Measurements from ENCODE around the gene ANKH. TPM values are rescaled to one million over a fixed set of nuclear protein-coding genes. Genes with fewer than 3 reads are reported as not detected.

Gene ANKH
- total RNA-seq, 1 experiment from 2014 or later, result 16.9 TPM

GRCh38 chr5:14710313-14710994 is 161.1 kb downstream of the ANKH start (continued):
- TF ChIP-seq ZNF396 (CRISPR knock-in tag; IDR thresholded peaks at IDR 0.05; ENCODE audit: borderline replicate concordance), result no peak
- no peak for TF ChIP-seq SMAD4 (CRISPR knock-in tag; IDR thresholded peaks at IDR 0.05)
- no peak for TF ChIP-seq ZNF263 (CRISPR knock-in tag; IDR thresholded peaks at IDR 0.05; ENCODE audit: low read depth)
- no peak for TF ChIP-seq CREB1 (CRISPR knock-in tag; IDR thresholded peaks at IDR 0.05)
- no peak for TF ChIP-seq ZBTB43 (CRISPR knock-in tag; IDR thresholded peaks at IDR 0.05)
- TF ChIP-seq CDX4 (CRISPR knock-in tag; IDR thresholded peaks at IDR 0.05; ENCODE audit: borderline replicate concordance), result no peak
- no peak for TF ChIP-seq OVOL2 (CRISPR knock-in tag; IDR thresholded peaks at IDR 0.05; ENCODE audit: borderline replicate concordance)
- no peak for TF ChIP-seq KAT7 (CRISPR knock-in tag; IDR thresholded peaks at IDR 0.05; ENCODE audit: borderline replicate concordance)
- no peak for TF ChIP-seq ETV6 (CRISPR knock-in tag; IDR thresholded peaks at IDR 0.05)

- ATAC-seq (no peak), DNase-seq (ENCODE audit: low spot score) (no peak)
- CTCF ChIA-PET, result interaction anchor here (0.7 to 1.2 kb wide), 4 partner anchors 19 to 298 kb away, joined by 3 to 5 read pairs (median 3); no protein-coding TSS in a partner anchor
- peaks cover 48% of the 10 kb centered on the region for H3K36me3 Mint-ChIP-seq
- POLR2A ChIA-PET, result no interaction called here
- H3K9me3 Mint-ChIP-seq, result peaks cover 14% of the 10 kb centered on the region
- peak overlapping the region; percentile 74; the same call in 1 of the 2 replicates for H3K27ac Mint-ChIP-seq
- H3K4me3 Mint-ChIP-seq, result no peak overlapping the region
- no peaks in the 10 kb centered on the region for H3K4me1 Mint-ChIP-seq
- no peaks in the 10 kb centered on the region; the same call in 1 of the 2 replicates for H3K27me3 Mint-ChIP-seq (ENCODE audit: low read depth)
- TF ChIP-seq CDX4 (CRISPR knock-in tag; IDR thresholded peaks at IDR 0.05; ENCODE audit: borderline replicate concordance) (no peak), ZNF232 (CRISPR knock-in tag; IDR thresholded peaks at IDR 0.05) (no peak), MLX (CRISPR knock-in tag; IDR thresholded peaks at IDR 0.05) (no peak), ZNF219 (CRISPR knock-in tag; IDR thresholded peaks at IDR 0.05; ENCODE audit: borderline replicate concordance) (no peak), ARID4B (CRISPR knock-in tag; IDR thresholded peaks at IDR 0.05; ENCODE audit: borderline replicate concordance) (no peak), SOX15 (CRISPR knock-in tag; IDR thresholded peaks at IDR 0.05) (no peak), ZNF532 (CRISPR knock-in tag; IDR thresholded peaks at IDR 0.05; ENCODE audit: borderline replicate concordance) (no peak), GTF2I (CRISPR knock-in tag; conservative IDR thresholded peaks at IDR 0.05) (no peak), PRDM15 (CRISPR knock-in tag; IDR thresholded peaks at IDR 0.05) (no peak), KAT7 (CRISPR knock-in tag; IDR thresholded peaks at IDR 0.05; ENCODE audit: borderline replicate concordance) (no peak), ZBTB21 (CRISPR knock-in tag; IDR thresholded peaks at IDR 0.05; ENCODE audit: borderline replicate concordance) (no peak)
These were observed 163.0 kb downstream of the ANKH start for GRCh38 chr5:14708551-14708950.
